Sigmoid colon (tissue), 4 donors: ENCODE data around the gene EPHA4.

Experiments
- CTCF ChIP-seq, 4 experiments: fragments of 450-650 bp in 3 of 4; fragments of 200-600 bp in 1 of 4; IDR thresholded peaks; one replicate each; pipeline ENCODE4 v1.5.1; 2016 to 2019; ENCODE audit warnings: antibody characterized with exemption in 4 of 4, mild to moderate bottlenecking in 3 of 4, moderate library complexity in 2 of 4
- EP300 ChIP-seq, 4 donors: sonication (generic); formaldehyde crosslinking; IDR thresholded peaks; one replicate each; pipeline ENCODE4 v1.6.1; 2017; ENCODE audit warnings: antibody characterized with exemption in 4 of 4
- POLR2A ChIP-seq, 2 donors: fragments of 450-650 bp; IDR thresholded peaks; one replicate each; pipeline ENCODE4 v1.6.1; 2016; ENCODE audit warnings: antibody characterized with exemption in 2 of 2, mild to moderate bottlenecking in 2 of 2, moderate library complexity in 2 of 2
- POLR2AphosphoS5 ChIP-seq, 4 donors: sonication (generic); formaldehyde crosslinking; IDR thresholded peaks; one replicate each; pipeline ENCODE4 v1.6.1; 2017; ENCODE audit warnings: antibody characterized with exemption in 4 of 4

- no peak for TF ChIP-seq POLR2A (IDR thresholded peaks at IDR 0.05)
- TF ChIP-seq POLR2AphosphoS5 (IDR thresholded peaks at IDR 0.05) = no peak
- no peak for TF ChIP-seq CTCF (IDR thresholded peaks at IDR 0.05)
- no peak for TF ChIP-seq EP300 (IDR thresholded peaks at IDR 0.05)
Observed at GRCh38 chr2:221460136-221460535, 112.0 kb downstream of the EPHA4 start.
